BLaER1 treated with 17β-estradiol and CSF1 and Interleukin-3, amounts not matched to agents 10 nM and 100 nM (cell line): Measurements from ENCODE around the gene ADAMTS2.

Experiments
- H3K27ac ChIP-seq, 11 experiments: shearing (Covaris generic); formaldehyde crosslinking; 2 replicates each; pipeline ENCODE4 v1.8.1; 2022
- H3K27me3 ChIP-seq, 11 experiments: shearing (Covaris generic); formaldehyde crosslinking; 2 replicates each; pipeline ENCODE4 v1.8.1; 2022
- H3K36me3 ChIP-seq, 11 experiments: shearing (Covaris generic); formaldehyde crosslinking; 2 replicates each; pipeline ENCODE4 v1.8.1; 2022
- H3K4me1 ChIP-seq, 10 experiments: shearing (Covaris generic); formaldehyde crosslinking; 2 replicates each; pipeline ENCODE4 v1.8.1; 2022
- H3K4me2 ChIP-seq, 11 experiments: shearing (Covaris generic); formaldehyde crosslinking; 2 replicates each; pipeline ENCODE4 v1.8.1; 2022
- H3K4me3 ChIP-seq, 10 experiments: shearing (Covaris generic); formaldehyde crosslinking; 2 replicates each; pipeline ENCODE4 v1.8.1; 2022
- H3K9ac ChIP-seq, 11 experiments: shearing (Covaris generic); formaldehyde crosslinking; 2 replicates each; pipeline ENCODE4 v1.8.1; 2022
- H3K9me3 ChIP-seq, 11 experiments: shearing (Covaris generic); formaldehyde crosslinking; replicated peaks in 1 of 11; 2 replicates each; pipeline ENCODE4 v1.8.1; 2022
- H4K20me1 ChIP-seq, 11 experiments: shearing (Covaris generic); formaldehyde crosslinking; 2 replicates each; pipeline ENCODE4 v1.8.1; 2022
- Cebpa-rat ChIP-seq, 11 experiments: shearing (Covaris generic); IDR thresholded peaks; 2 replicates each; pipeline ENCODE4 v1.8.1; 2022

ADAMTS2 gene

GRCh38 chr5:179345433-179346321 is at the start of gene ADAMTS2:
Gene ADAMTS2, minus strand, starts transcription at chr5:179345461. Its CDS starts 133 bp downstream, at chr5:179345328.
- H3K27ac ChIP-seq = peak within 1 kb of the TSS in 2 of 11 experiments; percentile 57 to 58; a peak in 6 of 22 replicates
- no peaks in the 10 kb centered on the region for H3K36me3 ChIP-seq
- peaks cover 23 to 53% (median 33%) of the 10 kb centered on the region in 10 experiments for H3K4me1 ChIP-seq
- peak within 1 kb of the TSS; percentile 95 to 100 (median 99) for H3K4me2 ChIP-seq
- H3K27me3 ChIP-seq = peaks cover 79 to 95% (median 89%) of the 10 kb centered on the region in 11 experiments
- TF ChIP-seq Cebpa-rat (IDR thresholded peaks at IDR 0.05) = no peak
- H3K9ac ChIP-seq = peak within 1 kb of the TSS; percentile 19 to 77 (median 71)
- H3K9me3 ChIP-seq = no peaks in the 10 kb centered on the region
- H4K20me1 ChIP-seq = peaks cover 11 to 61% (median 27%) of the 10 kb centered on the region in 11 experiments; a peak in 17 of 22 replicates
- H3K4me3 ChIP-seq = peak within 1 kb of the TSS; percentile 62 to 74 (median 66)

- TF ChIP-seq Cebpa-rat (IDR thresholded peaks at IDR 0.05) = no peak
- H3K4me1 ChIP-seq = peaks cover 0 to 12% (median 4%) of the 10 kb centered on the region in 10 experiments; a peak in 17 of 20 replicates
- H3K36me3 ChIP-seq = no peaks in the 10 kb centered on the region; a peak in 2 of 22 replicates
- no peaks in the 10 kb centered on the region; a peak in 1 of 22 replicates for H3K27me3 ChIP-seq
- H3K27ac ChIP-seq = peak overlapping the region in 2 of 11 experiments; percentile 55 to 58; a peak in 4 of 22 replicates
- no peak overlapping the region for H3K4me3 ChIP-seq
- no peaks in the 10 kb centered on the region for H4K20me1 ChIP-seq
- H3K9me3 ChIP-seq = peaks cover 68 to 94% (median 82%) of the 10 kb centered on the region in 11 experiments
- H3K4me2 ChIP-seq = no peak overlapping the region
- no peak overlapping the region for H3K9ac ChIP-seq
Measured at GRCh38 chr5:179393078-179393477, 47.8 kb upstream of the ADAMTS2 start.

- H3K9ac ChIP-seq = no peak overlapping the region
- H4K20me1 ChIP-seq = no peaks in the 10 kb centered on the region
- H3K27me3 ChIP-seq = no peaks in the 10 kb centered on the region; a peak in 1 of 22 replicates
- no peak for TF ChIP-seq Cebpa-rat (IDR thresholded peaks at IDR 0.05)
- peaks cover 31 to 44% (median 39%) of the 10 kb centered on the region in 11 experiments for H3K9me3 ChIP-seq
- H3K27ac ChIP-seq = no peak overlapping the region
- no peaks in the 10 kb centered on the region; a peak in 1 of 22 replicates for H3K36me3 ChIP-seq
- peaks cover 6 to 19% (median 15%) of the 10 kb centered on the region in 10 experiments; a peak in 19 of 20 replicates for H3K4me1 ChIP-seq
- peak overlapping the region; percentile 14 to 77 (median 56); a peak in 20 of 22 replicates for H3K4me2 ChIP-seq
- H3K4me3 ChIP-seq = no peak overlapping the region
Measured at GRCh38 chr5:179387151-179388110, 42.2 kb upstream of the ADAMTS2 start.

- Histone ChIP-seq H3K36me3 (no peaks in the 10 kb centered on the region; a peak in 1 of 22 replicates), H3K4me2 (no peak overlapping the region), H3K9me3 (peaks cover 22 to 34% (median 27%) of the 10 kb centered on the region in 11 experiments), H3K27ac (no peak overlapping the region), H3K9ac (no peak overlapping the region), H3K4me3 (no peak overlapping the region), H3K27me3 (no peaks in the 10 kb centered on the region; a peak in 1 of 22 replicates), H3K4me1 (peaks cover 6 to 19% (median 15%) of the 10 kb centered on the region in 10 experiments; a peak in 19 of 20 replicates), H4K20me1 (no peaks in the 10 kb centered on the region)
- TF ChIP-seq Cebpa-rat (IDR thresholded peaks at IDR 0.05) = no peak
Measured at GRCh38 chr5:179385914-179386313, 40.7 kb upstream of the ADAMTS2 start.

GRCh38 chr5:179382486-179382885 is 37.2 kb upstream of the ADAMTS2 start:
- H3K9me3 ChIP-seq = peaks cover 0 to 5% (median 0%) of the 10 kb centered on the region in 11 experiments; a peak in 1 of 22 replicates
- no peak overlapping the region for H3K4me3 ChIP-seq
- TF ChIP-seq Cebpa-rat (IDR thresholded peaks at IDR 0.05) = no peak
- H3K27ac ChIP-seq = no peak overlapping the region
- H3K4me2 ChIP-seq = no peak overlapping the region
- no peaks in the 10 kb centered on the region for H3K36me3 ChIP-seq
- no peaks in the 10 kb centered on the region for H4K20me1 ChIP-seq
- H3K9ac ChIP-seq = no peak overlapping the region
- H3K4me1 ChIP-seq = peaks cover 2 to 8% (median 6%) of the 10 kb centered on the region in 10 experiments; a peak in 19 of 20 replicates
- H3K27me3 ChIP-seq = no peaks in the 10 kb centered on the region

- Histone ChIP-seq H3K27ac (no peak overlapping the region), H3K36me3 (no peaks in the 10 kb centered on the region), H3K9me3 (peaks cover 0 to 5% (median 0%) of the 10 kb centered on the region in 11 experiments; a peak in 1 of 22 replicates), H3K4me3 (no peak overlapping the region), H3K4me1 (0 out of 20 replicates have a peak, but pooled peaks cover 0 to under 1% (median 0%) of the 10 kb centered on the region in 10 experiments), H3K9ac (no peak overlapping the region), H4K20me1 (no peaks in the 10 kb centered on the region), H3K4me2 (no peak overlapping the region), H3K27me3 (no peaks in the 10 kb centered on the region)
- TF ChIP-seq Cebpa-rat (IDR thresholded peaks at IDR 0.05) = no peak
Measured at GRCh38 chr5:179381691-179382090, 36.4 kb upstream of the ADAMTS2 start.

- H3K27me3 ChIP-seq = no peaks in the 10 kb centered on the region
- peaks cover 0 to under 1% (median 0%) of the 10 kb centered on the region in 10 experiments; a peak in 1 of 20 replicates for H3K4me1 ChIP-seq
- no peak overlapping the region for H3K9ac ChIP-seq
- no peaks in the 10 kb centered on the region for H3K36me3 ChIP-seq
- H4K20me1 ChIP-seq = no peaks in the 10 kb centered on the region
- peaks cover 0 to 5% (median 0%) of the 10 kb centered on the region in 11 experiments; a peak in 1 of 22 replicates for H3K9me3 ChIP-seq
- H3K4me3 ChIP-seq = no peak overlapping the region
- no peak for TF ChIP-seq Cebpa-rat (IDR thresholded peaks at IDR 0.05)
- H3K4me2 ChIP-seq = no peak overlapping the region
- no peak overlapping the region for H3K27ac ChIP-seq
Measured at GRCh38 chr5:179380211-179381035, 35.2 kb upstream of the ADAMTS2 start.
